ENCODE data around the gene ZNF865.

Gene ZNF865

DNA sequence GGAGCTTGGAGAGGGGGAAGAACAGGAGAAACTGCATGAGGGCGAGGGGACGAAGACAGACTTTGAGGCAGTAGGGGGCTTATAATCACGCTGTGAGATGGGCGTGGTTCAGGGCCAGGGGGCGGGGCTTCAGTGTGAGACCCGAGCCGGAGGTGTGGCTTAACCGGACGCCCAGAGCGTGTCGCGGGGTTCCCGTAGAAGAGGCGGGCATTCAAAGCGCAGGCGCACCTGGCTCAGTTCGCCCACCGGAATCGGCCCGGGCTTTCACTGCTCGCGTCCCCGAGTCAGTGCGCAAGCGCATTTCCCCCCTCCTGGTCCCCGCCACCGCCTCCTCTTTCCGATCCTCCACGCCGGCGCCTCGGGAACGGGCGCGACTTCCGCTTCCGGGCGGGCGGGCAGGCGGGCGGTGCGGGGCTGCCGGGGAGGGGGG, 225 bp upstream of the ZNF865 start:
- peak; percentile 91 for DNase-seq (ENCODE audit: low read depth, low spot score)

DNA sequence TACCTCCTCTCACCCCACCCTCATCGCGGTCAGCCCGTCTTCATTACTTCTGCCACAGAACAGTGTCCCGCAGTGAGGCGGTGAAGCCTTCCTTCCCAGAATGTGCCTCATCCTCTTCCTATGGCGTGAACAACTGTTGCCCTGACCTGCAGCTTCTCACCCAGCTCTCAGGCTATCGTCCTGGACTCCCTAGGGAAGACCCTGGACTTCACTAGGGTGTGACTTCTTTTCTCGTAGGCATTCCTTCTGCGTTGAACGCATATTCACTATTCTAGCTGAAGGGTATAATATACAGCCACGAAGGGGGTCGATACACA, 982 bp downstream of the ZNF865 start:
- no peak for DNase-seq (ENCODE audit: low read depth, low spot score)

DNA sequence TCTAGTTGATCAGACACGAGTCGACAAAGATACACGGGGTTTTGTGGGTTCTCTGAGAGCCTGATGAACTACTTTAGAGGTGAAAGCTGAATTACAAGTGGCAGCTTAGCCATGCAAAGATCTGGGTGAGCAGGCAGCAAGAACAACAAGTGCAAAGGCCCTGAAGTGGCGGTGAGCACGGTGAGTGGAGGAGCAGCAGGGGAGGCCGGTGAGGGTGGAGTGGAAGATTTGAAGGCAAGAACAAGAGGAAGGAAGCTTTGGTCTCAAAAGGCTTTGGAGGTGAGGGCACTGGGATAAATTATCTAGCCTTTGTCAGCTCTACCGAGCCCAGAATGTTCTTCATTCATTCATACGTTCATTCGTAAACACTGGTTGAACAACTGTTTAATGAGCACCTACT, 1.4 kb downstream of the ZNF865 start:
- no peak for DNase-seq (ENCODE audit: low read depth, low spot score)

DNA sequence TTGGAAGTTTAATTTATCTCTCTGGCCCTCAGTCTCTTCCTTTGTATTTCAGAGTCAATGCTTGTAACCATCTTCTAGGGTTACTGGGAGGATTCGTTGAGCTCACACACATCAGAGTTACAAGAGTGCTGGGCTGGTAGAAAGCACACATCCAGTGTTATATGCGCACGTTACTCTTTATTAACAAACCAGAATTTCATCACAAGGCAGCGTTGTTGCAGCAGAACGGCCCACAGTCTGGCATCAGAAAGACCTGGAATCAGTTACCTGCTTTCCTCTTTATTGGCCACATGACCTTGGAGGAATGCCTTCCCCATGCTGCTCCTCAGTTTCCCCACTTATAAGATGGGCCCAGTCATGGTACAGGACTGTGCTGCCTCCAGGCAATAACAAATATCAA, 3.9 kb downstream of the ZNF865 start:
- no peak for DNase-seq (ENCODE audit: low read depth, low spot score)

DNA sequence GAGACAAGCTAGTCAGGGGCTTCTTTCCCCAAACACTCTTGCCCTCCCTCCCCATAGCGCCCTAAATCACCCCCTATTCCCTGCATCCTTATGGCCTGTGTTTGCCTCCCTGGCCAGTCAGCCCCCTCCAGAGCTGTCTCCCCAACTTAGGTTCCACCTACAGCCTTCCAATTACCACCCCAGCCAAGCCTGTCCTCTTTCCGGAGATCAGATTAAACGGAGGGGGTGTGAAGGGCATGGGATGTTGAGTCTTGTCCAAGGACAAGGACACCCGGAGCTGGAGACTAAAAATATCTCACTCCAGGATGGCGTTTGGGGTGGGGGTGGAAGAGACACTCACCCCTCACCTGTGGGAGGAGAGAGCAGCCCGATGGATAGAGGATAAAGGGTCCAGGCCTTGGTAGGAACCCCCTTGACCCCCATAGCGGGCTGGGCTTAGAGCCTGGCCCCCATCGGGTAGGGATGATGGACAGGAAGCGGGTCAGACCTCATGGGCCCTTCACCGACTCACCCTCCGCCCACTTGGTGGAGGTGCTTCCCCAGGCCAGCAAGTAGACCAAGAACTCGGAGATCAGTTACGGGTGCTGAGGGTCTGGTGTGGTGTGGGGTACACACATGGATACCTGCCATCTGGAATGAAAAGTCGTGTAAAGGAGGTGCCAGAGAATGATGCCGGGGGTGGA, 6.0 kb downstream of the ZNF865 start:
- DNase-seq (ENCODE audit: low read depth, low spot score), result no peak

DNA sequence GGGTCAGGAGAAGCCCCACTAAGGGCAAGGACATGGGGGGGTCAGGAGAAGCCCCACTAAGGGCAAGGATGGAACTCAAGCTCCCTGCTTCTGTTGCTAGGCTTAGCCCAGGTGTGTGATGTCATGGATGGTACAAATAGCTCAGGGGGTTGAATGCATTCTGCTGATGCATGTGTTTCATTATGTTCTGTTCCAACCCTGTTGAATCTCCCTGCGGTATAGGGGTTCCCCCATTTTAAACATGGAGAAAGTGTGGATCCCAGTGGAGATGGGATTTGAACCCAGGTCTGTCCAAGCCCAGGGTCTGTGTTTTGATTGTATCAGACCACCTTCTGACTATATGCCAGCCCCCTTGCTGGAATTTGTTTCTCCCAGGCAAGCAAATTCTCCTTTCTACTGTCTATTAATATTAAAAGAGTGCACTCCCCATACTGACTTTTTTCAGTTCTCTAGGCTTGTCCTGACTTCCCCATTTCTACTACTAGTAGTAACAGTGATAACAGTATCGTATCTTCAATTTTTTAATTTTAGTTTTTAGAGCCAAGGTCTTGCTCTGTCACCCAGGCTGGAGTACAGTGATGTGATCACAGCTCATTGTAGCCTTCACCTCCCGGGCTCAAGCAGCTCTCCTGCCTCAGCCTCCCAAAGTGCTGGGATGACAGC, 6.7 kb downstream of the ZNF865 start:
- DNase-seq (ENCODE audit: low read depth, low spot score), result no peak

DNA sequence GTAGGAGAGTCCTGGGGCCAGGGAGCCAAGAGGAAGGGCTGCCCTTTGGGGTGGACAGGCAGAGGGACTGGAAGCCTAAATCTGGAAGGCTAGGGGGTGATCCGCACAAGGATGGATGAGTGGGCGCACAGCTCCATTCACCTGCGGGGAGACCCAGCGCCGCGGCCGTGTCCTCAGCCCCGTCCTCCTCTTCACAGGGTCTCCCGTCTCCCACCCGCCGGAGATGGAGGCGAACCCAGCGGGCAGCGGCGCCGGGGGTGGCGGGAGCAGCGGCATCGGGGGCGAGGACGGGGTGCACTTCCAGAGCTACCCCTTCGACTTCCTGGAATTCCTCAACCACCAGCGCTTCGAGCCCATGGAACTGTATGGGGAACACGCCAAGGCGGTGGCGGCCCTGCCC, 7.9 kb downstream of the ZNF865 start:
- DNase-seq (ENCODE audit: low read depth, low spot score), result no peak

DNA sequence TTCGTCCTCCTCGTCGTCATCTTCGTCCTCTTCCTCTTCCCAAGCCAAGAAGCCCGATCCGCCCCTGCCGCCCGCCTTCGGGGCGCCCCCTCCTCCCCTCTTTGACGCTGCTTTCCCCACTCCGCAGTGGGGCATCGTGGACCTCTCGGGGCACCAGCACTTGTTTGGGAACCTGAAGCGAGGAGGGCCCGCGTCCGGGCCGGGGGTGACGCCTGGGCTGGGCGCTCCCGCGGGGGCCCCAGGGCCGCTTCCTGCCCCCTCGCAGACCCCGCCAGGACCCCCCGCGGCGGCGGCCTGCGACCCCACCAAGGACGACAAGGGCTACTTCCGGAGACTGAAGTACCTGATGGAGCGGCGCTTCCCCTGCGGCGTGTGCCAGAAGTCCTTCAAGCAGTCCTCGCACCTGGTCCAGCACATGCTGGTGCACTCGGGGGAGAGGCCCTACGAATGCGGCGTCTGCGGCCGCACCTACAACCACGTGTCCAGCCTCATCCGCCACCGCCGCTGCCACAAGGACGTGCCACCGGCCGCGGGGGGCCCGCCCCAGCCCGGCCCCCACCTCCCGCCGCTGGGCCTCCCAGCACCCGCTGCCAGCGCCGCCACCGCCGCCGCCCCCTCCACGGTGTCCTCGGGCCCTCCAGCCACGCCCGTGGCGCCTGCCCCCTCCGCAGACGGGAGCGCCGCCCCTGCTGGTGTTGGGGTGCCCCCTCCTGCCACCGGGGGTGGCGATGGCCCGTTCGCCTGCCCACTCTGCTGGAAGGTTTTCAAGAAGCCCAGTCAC, 8.7 kb downstream of the ZNF865 start:
- DNase-seq (ENCODE audit: low read depth, low spot score), result no peak

DNA sequence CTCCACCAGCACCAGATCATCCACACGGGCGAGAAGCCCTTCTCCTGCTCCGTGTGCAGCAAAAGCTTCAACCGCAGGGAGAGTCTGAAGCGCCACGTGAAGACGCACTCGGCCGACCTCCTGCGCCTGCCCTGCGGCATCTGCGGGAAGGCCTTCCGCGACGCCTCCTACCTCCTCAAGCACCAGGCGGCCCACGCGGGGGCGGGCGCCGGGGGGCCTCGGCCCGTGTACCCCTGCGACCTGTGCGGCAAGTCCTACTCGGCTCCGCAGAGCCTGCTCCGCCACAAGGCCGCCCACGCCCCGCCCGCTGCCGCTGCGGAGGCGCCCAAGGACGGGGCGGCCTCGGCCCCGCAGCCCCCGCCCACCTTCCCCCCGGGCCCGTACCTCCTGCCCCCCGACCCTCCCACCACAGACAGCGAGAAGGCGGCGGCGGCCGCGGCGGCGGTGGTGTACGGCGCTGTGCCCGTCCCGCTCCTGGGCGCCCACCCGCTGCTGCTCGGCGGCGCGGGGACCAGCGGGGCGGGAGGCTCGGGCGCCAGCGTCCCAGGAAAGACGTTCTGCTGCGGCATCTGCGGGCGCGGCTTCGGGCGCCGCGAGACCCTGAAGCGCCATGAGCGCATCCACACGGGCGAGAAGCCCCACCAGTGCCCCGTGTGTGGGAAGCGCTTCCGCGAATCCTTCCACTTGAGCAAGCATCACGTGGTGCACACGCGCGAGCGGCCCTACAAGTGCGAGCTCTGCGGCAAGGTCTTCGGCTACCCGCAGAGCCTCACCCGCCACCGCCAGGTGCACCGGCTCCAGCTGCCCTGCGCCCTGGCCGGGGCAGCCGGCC, 9.5 kb downstream of the ZNF865 start:
- no peak for DNase-seq (ENCODE audit: low read depth, low spot score)

DNA sequence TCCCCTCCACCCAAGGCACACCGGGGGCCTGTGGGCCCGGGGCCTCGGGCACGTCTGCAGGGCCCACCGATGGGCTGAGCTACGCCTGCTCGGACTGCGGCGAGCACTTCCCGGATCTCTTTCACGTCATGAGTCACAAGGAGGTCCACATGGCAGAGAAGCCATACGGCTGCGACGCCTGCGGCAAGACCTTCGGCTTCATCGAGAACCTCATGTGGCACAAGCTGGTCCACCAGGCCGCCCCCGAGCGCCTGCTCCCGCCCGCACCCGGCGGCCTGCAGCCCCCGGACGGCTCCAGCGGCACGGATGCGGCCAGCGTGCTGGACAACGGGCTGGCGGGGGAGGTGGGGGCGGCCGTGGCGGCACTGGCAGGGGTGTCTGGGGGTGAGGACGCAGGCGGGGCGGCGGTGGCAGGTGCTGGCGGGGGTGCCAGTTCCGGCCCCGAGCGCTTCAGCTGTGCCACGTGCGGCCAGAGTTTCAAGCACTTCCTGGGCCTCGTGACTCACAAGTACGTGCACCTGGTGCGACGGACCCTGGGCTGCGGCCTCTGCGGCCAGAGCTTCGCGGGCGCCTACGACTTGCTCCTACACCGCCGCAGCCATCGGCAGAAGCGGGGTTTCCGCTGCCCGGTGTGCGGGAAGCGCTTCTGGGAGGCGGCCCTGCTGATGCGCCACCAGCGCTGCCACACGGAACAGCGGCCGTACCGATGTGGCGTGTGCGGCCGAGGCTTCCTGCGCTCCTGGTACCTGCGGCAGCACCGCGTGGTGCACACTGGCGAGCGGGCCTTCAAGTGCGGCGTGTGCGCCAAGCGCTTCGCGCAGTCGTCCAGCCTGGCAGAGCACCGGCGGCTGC, 10.3 kb downstream of the ZNF865 start:
- no peak for DNase-seq (ENCODE audit: low read depth, low spot score)

DNA sequence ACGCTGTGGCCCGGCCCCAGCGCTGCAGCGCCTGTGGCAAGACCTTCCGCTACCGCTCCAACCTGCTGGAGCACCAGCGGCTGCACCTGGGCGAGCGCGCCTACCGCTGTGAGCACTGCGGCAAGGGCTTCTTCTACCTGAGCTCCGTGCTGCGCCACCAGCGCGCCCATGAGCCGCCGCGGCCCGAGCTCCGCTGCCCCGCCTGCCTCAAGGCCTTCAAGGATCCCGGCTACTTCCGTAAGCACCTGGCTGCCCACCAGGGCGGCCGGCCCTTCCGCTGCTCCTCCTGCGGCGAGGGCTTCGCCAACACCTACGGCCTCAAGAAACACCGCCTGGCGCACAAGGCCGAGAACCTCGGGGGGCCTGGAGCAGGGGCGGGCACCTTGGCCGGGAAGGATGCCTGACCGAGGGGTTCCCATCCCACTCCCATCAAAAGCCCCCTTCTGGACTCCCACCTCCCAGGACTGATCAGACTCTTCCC, 11.0 kb downstream of the ZNF865 start:
- no peak for DNase-seq (ENCODE audit: low read depth, low spot score)

DNA sequence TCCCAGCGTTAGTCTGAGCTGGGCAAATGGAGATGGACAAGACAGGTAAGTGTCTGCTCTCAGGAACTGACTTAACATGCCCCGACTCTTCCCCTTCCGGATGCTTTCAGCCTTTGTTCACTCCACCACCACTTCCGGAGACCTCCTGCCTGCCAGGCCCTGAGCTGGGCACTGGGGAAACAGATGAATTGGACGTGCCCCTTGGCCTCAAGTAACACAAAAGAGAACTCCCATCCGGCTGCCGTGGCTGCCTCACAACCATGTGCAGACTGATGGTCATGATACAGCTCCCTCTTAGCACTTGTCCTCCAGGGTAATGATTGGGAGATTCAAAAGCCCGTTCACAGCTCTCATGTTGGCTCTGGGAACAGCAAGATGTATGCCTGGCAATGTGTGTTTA, 12.0 kb downstream of the ZNF865 start:
- no peak for DNase-seq (ENCODE audit: low read depth, low spot score)

DNA sequence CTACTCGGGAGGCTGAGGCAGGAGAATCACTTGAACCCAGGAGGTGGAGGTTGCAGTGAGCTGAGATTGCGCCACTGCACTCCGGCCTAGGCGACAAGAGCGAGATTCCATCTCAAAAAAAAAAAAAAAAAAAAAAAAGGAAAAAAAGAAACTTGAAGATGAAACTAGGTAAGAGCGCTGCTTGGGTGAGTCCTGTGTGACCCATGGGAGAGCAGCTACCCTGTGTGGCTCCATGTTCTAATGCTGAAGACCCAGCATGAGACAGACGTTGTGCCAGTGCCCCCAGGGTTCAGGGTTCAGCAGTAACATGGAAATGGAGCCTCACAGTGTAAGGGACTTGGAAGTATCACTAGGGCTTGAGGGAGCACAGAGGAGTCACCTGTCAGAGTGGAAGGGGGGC, 13.0 kb downstream of the ZNF865 start:
- no peak for DNase-seq (ENCODE audit: low read depth, low spot score)

DNA sequence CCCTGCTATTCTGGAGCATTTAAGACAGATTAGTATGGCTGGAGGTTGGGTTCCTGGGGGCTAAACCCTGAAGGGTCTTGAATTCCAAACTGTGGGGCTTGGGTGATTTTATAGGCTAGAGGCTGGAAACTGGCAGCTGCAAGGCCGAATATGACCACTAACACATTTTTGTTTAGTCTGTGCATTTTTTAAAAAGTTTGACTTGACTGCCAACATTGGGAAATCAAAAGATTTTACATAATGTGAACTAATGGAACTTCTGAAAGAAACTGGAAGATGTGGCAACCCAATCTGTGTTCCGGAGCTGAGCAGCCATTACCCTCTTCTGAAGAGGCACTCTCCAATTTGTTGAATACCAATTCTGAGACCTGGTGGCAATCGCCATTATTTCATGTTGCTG, 13.8 kb downstream of the ZNF865 start:
- no peak for DNase-seq (ENCODE audit: low read depth, low spot score)

DNA sequence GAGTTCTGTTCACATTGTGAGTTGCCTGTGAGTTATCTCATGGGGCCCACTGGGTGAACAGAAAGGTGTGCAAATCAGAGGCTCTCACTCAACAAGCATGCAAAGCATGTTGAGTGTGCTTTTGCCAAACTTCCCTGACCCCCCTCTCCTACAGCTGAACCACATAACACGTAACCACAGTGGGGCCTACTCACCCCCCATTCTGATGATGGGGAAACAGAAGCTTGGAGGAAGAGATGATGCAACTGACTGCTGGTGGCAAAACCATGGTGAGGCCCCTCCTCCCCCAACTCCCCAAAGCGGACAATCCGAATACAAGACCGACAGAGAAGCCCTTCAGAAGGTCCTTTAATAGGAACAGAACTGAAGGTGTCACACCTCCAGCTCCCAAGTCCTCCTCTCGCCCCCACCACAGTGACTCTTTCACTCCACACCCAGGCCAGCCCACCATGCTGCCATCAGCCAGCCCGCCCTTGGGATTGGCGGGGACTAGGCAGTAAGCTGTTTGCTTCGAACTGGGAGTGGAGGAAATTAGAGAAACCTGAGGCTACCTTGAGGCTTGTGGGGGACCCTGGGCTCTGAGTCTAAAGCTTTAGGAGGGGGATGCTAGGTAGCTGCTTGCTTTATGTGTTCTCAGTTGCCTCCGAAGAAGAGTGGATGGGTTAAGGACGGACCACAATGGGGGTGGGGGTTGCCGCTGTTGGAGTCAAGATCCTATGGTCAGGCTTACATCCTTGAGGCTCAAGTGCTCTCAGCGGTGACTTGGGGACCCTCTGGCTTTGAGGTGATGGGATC, 15.2 kb downstream of the ZNF865 start:
- DNase-seq (ENCODE audit: low read depth, low spot score), result no peak

DNA sequence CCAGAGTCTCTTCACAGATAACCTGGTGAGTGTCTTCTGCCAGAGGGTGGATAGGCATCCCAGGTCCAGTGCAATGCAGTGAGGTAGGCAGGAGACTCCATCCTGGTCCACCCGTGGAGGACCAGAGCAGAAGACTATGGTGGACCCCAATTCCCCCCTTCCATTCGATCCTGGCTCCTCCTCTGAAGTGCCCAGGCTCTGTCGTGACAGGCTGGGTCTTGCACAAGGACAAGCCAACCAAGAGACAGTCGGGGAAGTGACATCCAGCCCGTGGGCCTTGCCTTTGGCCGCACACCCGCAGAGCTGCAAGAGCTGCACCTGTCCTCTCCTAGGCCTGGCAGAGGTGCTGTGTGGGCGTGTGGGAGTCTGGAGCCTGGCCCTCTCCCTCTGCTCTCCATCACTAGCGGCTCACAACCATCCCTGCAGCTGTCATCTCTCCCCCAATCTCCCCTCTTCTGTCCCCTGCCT, 15.8 kb downstream of the ZNF865 start:
- DNase-seq (ENCODE audit: low read depth, low spot score), result no peak

DNA sequence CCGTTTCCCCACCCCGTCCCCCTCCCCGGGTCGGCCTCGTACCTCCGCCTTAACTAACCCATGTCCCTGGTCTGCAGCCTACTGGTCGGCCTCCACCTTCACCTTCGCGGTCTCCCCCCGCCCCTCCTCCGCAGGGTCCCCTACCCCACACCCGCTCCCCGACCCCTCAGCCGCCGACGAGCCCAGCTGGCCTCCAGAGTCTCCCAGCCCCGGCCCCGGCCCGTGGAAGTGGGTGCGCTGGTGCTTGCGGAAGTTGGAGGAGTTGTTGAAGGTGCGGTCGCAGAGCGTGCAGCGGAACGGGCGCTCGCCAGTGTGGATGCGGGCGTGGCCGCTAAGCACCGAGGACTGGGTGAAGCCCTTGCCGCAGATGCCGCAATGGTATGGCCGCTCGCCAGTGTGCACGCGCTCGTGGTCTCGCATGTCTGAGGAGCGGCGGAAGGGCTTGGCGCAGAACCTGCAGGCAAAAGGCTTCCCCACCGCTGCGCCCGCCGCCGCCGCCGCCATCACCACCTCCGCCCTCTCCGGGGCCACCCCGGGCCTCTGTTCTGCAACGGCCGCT, 16.3 kb downstream of the ZNF865 start:
- DNase-seq (ENCODE audit: low read depth, low spot score), result no peak

DNA sequence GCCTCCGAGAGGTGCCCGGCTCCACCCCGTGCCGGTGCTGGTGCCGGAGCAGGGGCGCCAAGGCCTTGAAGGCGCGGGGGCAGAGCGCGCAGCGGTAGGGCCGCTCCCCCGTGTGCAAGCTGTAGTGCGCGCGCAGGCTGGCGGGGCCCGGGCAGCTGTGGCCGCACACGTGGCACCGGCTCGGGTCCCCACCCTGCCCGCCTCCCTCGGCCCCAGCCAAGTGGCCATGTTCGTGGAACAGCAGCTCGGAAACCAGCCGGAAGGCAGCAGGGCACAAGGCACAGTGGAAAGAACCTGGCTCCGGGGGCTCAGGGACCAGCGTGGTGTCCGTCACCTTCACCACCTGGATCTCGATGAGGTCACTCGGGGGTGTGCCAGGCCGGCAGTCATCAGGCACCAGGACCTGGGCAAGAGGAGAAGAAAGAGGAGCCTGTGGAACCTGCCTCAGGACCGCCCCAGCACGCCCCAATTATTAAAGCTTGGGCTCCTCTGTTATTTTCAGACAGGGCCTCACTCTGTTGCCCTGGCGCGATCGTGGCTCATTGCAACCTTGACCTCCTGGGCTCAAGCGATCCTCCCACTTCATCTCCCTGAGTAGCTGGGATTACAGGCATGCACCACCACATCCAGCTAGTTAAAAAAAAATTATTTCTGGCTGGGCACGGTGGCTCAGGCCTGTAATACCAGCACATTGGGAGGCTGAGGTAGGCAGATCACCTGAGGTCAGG, 17.0 kb downstream of the ZNF865 start:
- DNase-seq (ENCODE audit: low read depth, low spot score), result no peak

DNA sequence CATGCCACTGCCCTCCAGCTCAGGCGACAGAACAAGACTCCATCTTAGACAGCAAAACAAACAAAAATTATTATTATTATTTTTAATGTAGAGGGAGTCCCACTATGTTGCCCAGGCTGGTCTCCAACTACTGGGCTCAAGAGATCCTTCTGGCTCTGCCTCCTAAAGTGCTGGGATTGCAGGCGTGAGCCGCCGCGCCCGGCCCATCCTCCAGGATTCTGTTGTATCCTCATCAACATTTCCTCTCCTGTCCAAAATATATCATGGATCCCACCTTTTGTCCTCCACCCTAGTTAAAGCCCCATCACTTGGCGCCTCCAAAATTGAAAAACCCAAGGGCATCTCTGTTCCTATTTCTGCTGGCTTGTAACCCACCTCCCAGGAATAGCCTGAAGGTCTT, 17.7 kb downstream of the ZNF865 start:
- no peak for DNase-seq (ENCODE audit: low read depth, low spot score)

All from smooth muscle cell of the brain vasculature (primary cell).